NT2/D1 (cell line): ENCODE data around the gene ATP6V1G3.

Experiments used
- DNase-seq: peaks from one replicate; pipeline ENCODE4 v3.0.0-alpha.2; 2011; ENCODE audit warnings: low read depth, low spot score
- H3K27me3 ChIP-seq: 2 replicates; pipeline ENCODE4 v1.6.0; 2011; ENCODE audit warnings: mild to moderate bottlenecking; ENCODE audit not compliant: insufficient read length, insufficient read depth
- H3K36me3 ChIP-seq: 2 replicates; pipeline ENCODE4 v1.6.1; 2011; ENCODE audit warnings: mild to moderate bottlenecking, low read length, mixed read lengths; ENCODE audit not compliant: insufficient read depth, insufficient read length
- H3K4me1 ChIP-seq: 2 replicates; pipeline ENCODE4 v1.5.1; 2011; ENCODE audit not compliant: insufficient read depth, insufficient read length
- H3K4me3 ChIP-seq: 2 replicates; pipeline ENCODE4 v1.5.1; 2011; ENCODE audit warnings: low read depth; ENCODE audit not compliant: insufficient read length
- H3K9ac ChIP-seq: 2 replicates; pipeline ENCODE4 v1.6.0; 2011; ENCODE audit warnings: low read depth; ENCODE audit not compliant: insufficient read length
- H3K9me3 ChIP-seq: 2 replicates; pipeline ENCODE4 v1.5.1; 2011; ENCODE audit warnings: mild to moderate bottlenecking, low read length; ENCODE audit not compliant: insufficient read depth
- SUZ12 ChIP-seq: IDR thresholded peaks from 2 replicates; pipeline ENCODE4 v1.6.1; 2011; ENCODE audit not compliant: insufficient read length, insufficient read depth; ENCODE audit errors: extremely low read depth
- YY1 ChIP-seq: IDR thresholded peaks from 2 replicates; pipeline ENCODE4 v1.6.1; 2011; ENCODE audit not compliant: insufficient read length, insufficient read depth
- ZNF274 ChIP-seq: IDR thresholded peaks from 2 replicates; pipeline ENCODE4 v1.6.1; 2011; ENCODE audit warnings: mild to moderate bottlenecking, low read depth, low read length

The ATP6V1G3 gene

DNA sequence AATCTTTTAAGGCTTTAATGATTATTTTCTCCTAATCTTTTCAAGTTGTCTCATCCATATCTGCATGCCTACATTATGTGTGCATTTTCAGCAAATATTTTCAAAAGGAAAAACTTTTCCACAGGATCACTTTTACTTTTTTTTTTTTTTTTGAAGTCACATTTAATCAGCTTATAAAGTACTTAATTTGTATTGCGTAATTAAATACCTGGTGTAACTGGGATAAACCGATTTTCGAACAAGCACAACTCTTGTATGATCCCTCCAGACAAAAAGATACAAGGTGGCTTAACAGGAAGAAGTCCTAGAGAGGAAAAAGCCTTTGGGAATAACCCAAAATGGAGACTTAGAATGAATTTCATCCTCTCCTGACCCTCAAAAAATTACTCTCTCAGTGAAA is 1.3 kb upstream of the ATP6V1G3 start:
- TF ChIP-seq ZNF274 (no peak), SUZ12 (no peak), YY1 (no peak)
- Histone ChIP-seq H3K4me1 (no peaks in the 10 kb centered on the region), H3K36me3 (no peaks in the 10 kb centered on the region), H3K4me3 (no peak overlapping the region), H3K9me3 (no peaks in the 10 kb centered on the region), H3K9ac (no peak overlapping the region), H3K27me3 (no peaks in the 10 kb centered on the region)
- no peak for DNase-seq

- no peak for DNase-seq
- H3K9me3 ChIP-seq, result no peaks in the 10 kb centered on the region
- H3K4me1 ChIP-seq, result no peaks in the 10 kb centered on the region
- no peaks in the 10 kb centered on the region for H3K27me3 ChIP-seq
- no peak for TF ChIP-seq SUZ12
- TF ChIP-seq YY1, result no peak
- TF ChIP-seq ZNF274, result no peak
- no peak overlapping the region for H3K9ac ChIP-seq
- H3K36me3 ChIP-seq, result no peaks in the 10 kb centered on the region
- H3K4me3 ChIP-seq, result no peak overlapping the region
Observed at GRCh38 chr1:198538579-198539364, 1.7 kb downstream of the ATP6V1G3 start.

GRCh38 chr1:198535631-198536030 is 4.8 kb downstream of the ATP6V1G3 start:
- no peak for TF ChIP-seq SUZ12
- TF ChIP-seq YY1, result no peak
- TF ChIP-seq ZNF274, result no peak
- Histone ChIP-seq H3K4me1 (no peaks in the 10 kb centered on the region), H3K4me3 (no peak overlapping the region), H3K9ac (no peak overlapping the region), H3K9me3 (no peaks in the 10 kb centered on the region), H3K27me3 (no peaks in the 10 kb centered on the region), H3K36me3 (no peaks in the 10 kb centered on the region)
- no peak for DNase-seq

DNA sequence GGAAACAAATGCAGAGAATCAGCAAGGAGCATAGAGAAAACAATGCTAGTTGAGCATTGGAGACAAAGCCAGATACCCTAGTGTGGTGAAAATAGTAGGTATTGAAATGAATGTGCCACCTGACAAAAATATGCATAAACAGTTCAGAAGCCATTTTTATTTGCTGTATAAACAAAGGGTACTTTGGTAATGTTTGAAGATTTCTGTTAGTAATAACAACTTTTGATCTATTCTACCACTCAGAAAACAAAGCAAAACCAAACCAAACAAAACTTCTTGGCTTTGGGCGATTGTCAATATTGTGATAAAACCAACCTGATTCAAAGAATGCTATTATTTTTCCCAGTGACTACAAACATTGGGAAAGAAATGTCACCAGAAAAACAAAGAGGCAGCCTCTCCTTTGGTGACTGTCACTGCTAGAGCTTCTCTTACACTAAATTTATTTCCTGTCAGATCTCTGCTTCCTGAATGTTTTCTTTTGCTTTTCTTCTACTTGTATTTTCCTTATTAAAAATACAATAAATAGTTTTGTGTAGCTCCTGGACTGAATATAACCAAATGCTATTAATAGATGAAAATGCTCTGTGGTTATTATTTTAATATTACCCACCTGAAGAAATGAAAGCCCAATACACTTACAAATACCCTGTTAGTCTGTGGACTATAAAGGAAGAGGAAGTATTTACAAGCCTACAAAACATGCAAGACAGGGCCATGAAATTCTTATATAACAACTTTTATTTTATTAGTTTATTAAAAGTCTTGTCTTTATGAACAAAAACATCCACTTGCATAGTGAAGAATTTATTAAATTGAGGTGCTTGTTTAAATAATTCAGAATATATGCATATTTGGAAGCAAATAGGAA is 5.7 kb downstream of the ATP6V1G3 start:
- no peaks in the 10 kb centered on the region for H3K9me3 ChIP-seq
- no peak for DNase-seq
- H3K36me3 ChIP-seq, result no peaks in the 10 kb centered on the region
- H3K4me3 ChIP-seq, result no peak overlapping the region
- H3K27me3 ChIP-seq, result no peaks in the 10 kb centered on the region
- no peaks in the 10 kb centered on the region for H3K4me1 ChIP-seq
- TF ChIP-seq ZNF274 (no peak), SUZ12 (no peak), YY1 (no peak)
- no peak overlapping the region for H3K9ac ChIP-seq

DNA sequence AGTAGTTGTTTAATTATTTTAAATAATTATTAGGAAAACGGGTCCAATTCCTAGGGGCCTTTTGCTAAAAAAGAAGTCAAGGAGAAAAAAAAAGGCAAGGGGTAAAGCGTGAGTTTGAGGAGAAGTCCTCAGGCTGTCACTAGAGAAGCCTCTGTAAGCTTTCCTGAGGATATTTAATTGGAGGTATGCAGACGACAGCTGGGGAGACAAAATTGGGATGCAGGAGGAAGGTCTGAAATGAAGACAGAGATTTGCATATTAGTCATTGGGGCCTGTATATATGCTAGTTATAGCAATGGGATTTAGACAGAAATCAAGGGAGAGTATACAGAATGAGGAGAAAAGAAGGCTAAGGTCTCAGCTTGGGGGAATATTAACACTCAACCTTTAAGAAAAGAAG is 8.6 kb downstream of the ATP6V1G3 start:
- TF ChIP-seq SUZ12 (no peak), ZNF274 (no peak), YY1 (no peak)
- H3K4me3 ChIP-seq, result no peak overlapping the region
- no peak for DNase-seq
- no peaks in the 10 kb centered on the region for H3K9me3 ChIP-seq
- H3K9ac ChIP-seq, result no peak overlapping the region
- H3K4me1 ChIP-seq, result no peaks in the 10 kb centered on the region
- no peaks in the 10 kb centered on the region for H3K36me3 ChIP-seq
- H3K27me3 ChIP-seq, result no peaks in the 10 kb centered on the region

DNA sequence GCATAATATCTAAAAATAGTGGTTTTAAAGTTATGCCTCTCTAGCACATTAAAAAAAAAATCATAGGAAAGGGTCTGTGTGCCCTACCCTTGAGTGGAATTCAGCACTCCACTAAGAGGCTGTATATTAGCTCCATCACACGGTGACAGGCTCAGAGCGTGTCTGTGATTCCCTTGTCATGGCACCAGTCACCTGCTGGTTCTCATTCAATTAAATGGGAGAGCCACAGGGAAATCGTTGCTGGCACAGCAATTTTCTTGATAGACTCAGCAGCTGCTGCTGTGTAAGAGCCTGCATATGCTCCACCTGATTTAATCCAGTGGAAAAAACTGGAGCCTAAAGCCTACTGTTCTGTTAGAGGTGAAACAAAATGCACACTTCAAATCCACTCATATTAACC is 9.5 kb downstream of the ATP6V1G3 start:
- H3K27me3 ChIP-seq, result no peaks in the 10 kb centered on the region
- DNase-seq, result no peak
- H3K4me3 ChIP-seq, result no peak overlapping the region
- no peaks in the 10 kb centered on the region for H3K36me3 ChIP-seq
- no peak for TF ChIP-seq SUZ12
- no peak for TF ChIP-seq YY1
- TF ChIP-seq ZNF274, result no peak
- no peak overlapping the region for H3K9ac ChIP-seq
- H3K4me1 ChIP-seq, result no peaks in the 10 kb centered on the region
- H3K9me3 ChIP-seq, result no peaks in the 10 kb centered on the region

- DNase-seq, result no peak
- H3K9ac ChIP-seq, result no peak overlapping the region
- TF ChIP-seq YY1, result no peak
- TF ChIP-seq SUZ12, result no peak
Observed at GRCh38 chr1:198529414-198529813, 11.1 kb downstream of the ATP6V1G3 start.

More at GRCh38 chr1:198529414-198529813, 11.1 kb downstream of the ATP6V1G3 start:
- H3K27me3 ChIP-seq, result no peaks in the 10 kb centered on the region
- H3K9me3 ChIP-seq, result no peaks in the 10 kb centered on the region
- no peaks in the 10 kb centered on the region for H3K36me3 ChIP-seq
- H3K4me3 ChIP-seq, result no peak overlapping the region
- H3K4me1 ChIP-seq, result no peaks in the 10 kb centered on the region
